ENCODE results near the gene KLF16. TPM values are rescaled to one million over a fixed set of nuclear protein-coding genes. Genes with fewer than 3 reads are reported as not detected.

The KLF16 gene
- total and polyA plus RNA-seq, 2 experiments from 2014 or later, result 8.9 to 20.2 TPM

GRCh38 chr19:1906985-1907562, 43.7 kb upstream of the KLF16 start:
- TF ChIP-seq STAT1 (IDR thresholded peaks at IDR 0.05; ENCODE audit: unreplicated experiment) (no peak), ZNF331 (CRISPR knock-in tag; IDR thresholded peaks at IDR 0.05; ENCODE audit: low read depth) (no peak), JUNB (IDR thresholded peaks at IDR 0.05; ENCODE audit: unreplicated experiment) (no peak), REST (IDR thresholded peaks at IDR 0.05; ENCODE audit: unreplicated experiment) (no peak), CREB1 (CRISPR knock-in tag; IDR thresholded peaks at IDR 0.05; ENCODE audit: low read depth) (no peak), CTCF (conservative IDR thresholded peaks at IDR 0.05; ENCODE audit: low read depth in 2 of 2) (no peak), POLR2AphosphoS5 (IDR thresholded peaks at IDR 0.05; ENCODE audit: low read depth) (no peak), ETS1 (IDR thresholded peaks at IDR 0.05) (no peak), ZNF462 (CRISPR knock-in tag; IDR thresholded peaks at IDR 0.05) (no peak), EZH2 (IDR thresholded peaks at IDR 0.05; ENCODE audit: low read depth, unreplicated experiment) (no peak)
- no peak overlapping the region for H3K27ac Mint-ChIP-seq

More at GRCh38 chr19:1906985-1907562, 43.7 kb upstream of the KLF16 start:
- Histone ChIP-seq H3K27me3 (ENCODE audit: insufficient read depth) (no peaks in the 10 kb centered on the region), H3K27ac (ENCODE audit: low read depth) (no peak overlapping the region), H3K9me2 (ENCODE audit: insufficient read depth) (no peaks in the 10 kb centered on the region), H3K4me3 (no peak overlapping the region), H3K4me1 (ENCODE audit: insufficient read depth) (peaks cover 12% of the 10 kb centered on the region), H2AFZ (no peak overlapping the region), H4K20me1 (replicated peaks; ENCODE audit: insufficient read depth) (peaks cover 7% of the 10 kb centered on the region), H3K4me2 (no peak overlapping the region; the same call in 1 of the 2 replicates), H3K36me3 (ENCODE audit: insufficient read depth) (no peaks in the 10 kb centered on the region), H3K79me2 (replicated peaks; ENCODE audit: insufficient read depth) (peaks cover 64% of the 10 kb centered on the region), H3F3A (replicated peaks; ENCODE audit: low read depth) (peaks cover 20% of the 10 kb centered on the region)
- H3K27me3 Mint-ChIP-seq (ENCODE audit: insufficient read depth, low read depth, poor library complexity), result peaks cover 19% of the 10 kb centered on the region
- ATAC-seq (no peak), DNase-seq (ENCODE audit: low spot score) (no peak)
- peak overlapping the region; percentile 24; the same call in 1 of the 3 replicates for H3K4me3 Mint-ChIP-seq
- peaks cover 21% of the 10 kb centered on the region for H3K4me1 Mint-ChIP-seq
- H3K36me3 Mint-ChIP-seq (ENCODE audit: low read depth), result peaks cover 12% of the 10 kb centered on the region
- peaks cover 4% of the 10 kb centered on the region; the same call in 1 of the 3 replicates for H3K9me3 Mint-ChIP-seq

Data from GM23338 (cell line).